HG02642 (cell line): ENCODE measurements around the gene CROT.

ENCODE experiments used
- ATAC-seq: cut with Tn5 transposase; IDR thresholded peaks from one replicate; pipeline ENCODE4 v1.9.1; 2021; ENCODE audit warnings: mild to moderate bottlenecking; ENCODE audit not compliant: unreplicated experiment, poor library complexity

CROT gene

GRCh38 chr7:87339373-87339897 is 6.0 kb upstream of the CROT start:
- ATAC-seq = no peak

GRCh38 chr7:87341441-87341840 is 4.0 kb upstream of the CROT start:
- ATAC-seq = no peak

- no peak for ATAC-seq
These were observed 3.2 kb upstream of the CROT start for GRCh38 chr7:87342231-87342630.

- ATAC-seq = no peak
These were observed 1.0 kb upstream of the CROT start for GRCh38 chr7:87344446-87344845.

- peak; percentile 5 for ATAC-seq
These were observed 503 bp downstream of the CROT start for GRCh38 chr7:87345962-87346371.

GRCh38 chr7:87347207-87347606 is 1.7 kb downstream of the CROT start:
- no peak for ATAC-seq

GRCh38 chr7:87347664-87348063 is 2.2 kb downstream of the CROT start:
- ATAC-seq = no peak

- no peak for ATAC-seq
These were observed 9.3 kb downstream of the CROT start for GRCh38 chr7:87354749-87355148.

GRCh38 chr7:87356448-87356847 is 11.0 kb downstream of the CROT start:
- ATAC-seq = no peak

- ATAC-seq = no peak
These were observed 13.9 kb downstream of the CROT start for GRCh38 chr7:87359366-87359765.

GRCh38 chr7:87361320-87361719 is 15.9 kb downstream of the CROT start:
- no peak for ATAC-seq

GRCh38 chr7:87363342-87363741 is 17.9 kb downstream of the CROT start:
- no peak for ATAC-seq

GRCh38 chr7:87364246-87364645 is 18.8 kb downstream of the CROT start:
- no peak for ATAC-seq

GRCh38 chr7:87369216-87369615 is 23.8 kb downstream of the CROT start:
- ATAC-seq = no peak

GRCh38 chr7:87370660-87371180 is 25.3 kb downstream of the CROT start:
- no peak for ATAC-seq

- no peak for ATAC-seq
These were observed 30.4 kb downstream of the CROT start for GRCh38 chr7:87375662-87376435.

GRCh38 chr7:87380905-87381304 is 35.4 kb downstream of the CROT start:
- no peak for ATAC-seq

- no peak for ATAC-seq
These were observed 45.7 kb downstream of the CROT start for GRCh38 chr7:87391020-87391701.

- no peak for ATAC-seq
These were observed 50.1 kb downstream of the CROT start for GRCh38 chr7:87395442-87396020.

- no peak for ATAC-seq
These were observed 53.0 kb downstream of the CROT start for GRCh38 chr7:87398446-87398845.

GRCh38 chr7:87404674-87405073 is 59.2 kb downstream of the CROT start:
- no peak for ATAC-seq
